Measurements from ENCODE around the gene PCDH8. TPM values are rescaled to one million over a fixed set of nuclear protein-coding genes. Genes with fewer than 3 reads are reported as not detected.

PCDH8 gene
- polyA plus RNA-seq, 1 experiment: not detected

GRCh38 chr13:52837850-52838249 lies 10.6 kb downstream of the PCDH8 start:
- POLR2A ChIA-PET: no interaction called here
- no peaks in the 10 kb centered on the region for H3K9me3 ChIP-seq (ENCODE audit: control insufficient read depth, insufficient read depth, low read length)
- TF ChIP-seq CTCF (IDR thresholded peaks at IDR 0.05; ENCODE audit: low read depth, low read length): no peak
- H3K27me3 ChIP-seq (ENCODE audit: control insufficient read depth, insufficient read depth, low read length): no peaks in the 10 kb centered on the region
- no peak overlapping the region for H3K27ac ChIP-seq (ENCODE audit: low read depth, low read length)
- H3K4me3 ChIP-seq (ENCODE audit: low read depth, low read length): no peak overlapping the region
- CTCF ChIA-PET: no interaction called here
- DNase-seq (ENCODE audit: low read depth, low spot score): no peak

DNA sequence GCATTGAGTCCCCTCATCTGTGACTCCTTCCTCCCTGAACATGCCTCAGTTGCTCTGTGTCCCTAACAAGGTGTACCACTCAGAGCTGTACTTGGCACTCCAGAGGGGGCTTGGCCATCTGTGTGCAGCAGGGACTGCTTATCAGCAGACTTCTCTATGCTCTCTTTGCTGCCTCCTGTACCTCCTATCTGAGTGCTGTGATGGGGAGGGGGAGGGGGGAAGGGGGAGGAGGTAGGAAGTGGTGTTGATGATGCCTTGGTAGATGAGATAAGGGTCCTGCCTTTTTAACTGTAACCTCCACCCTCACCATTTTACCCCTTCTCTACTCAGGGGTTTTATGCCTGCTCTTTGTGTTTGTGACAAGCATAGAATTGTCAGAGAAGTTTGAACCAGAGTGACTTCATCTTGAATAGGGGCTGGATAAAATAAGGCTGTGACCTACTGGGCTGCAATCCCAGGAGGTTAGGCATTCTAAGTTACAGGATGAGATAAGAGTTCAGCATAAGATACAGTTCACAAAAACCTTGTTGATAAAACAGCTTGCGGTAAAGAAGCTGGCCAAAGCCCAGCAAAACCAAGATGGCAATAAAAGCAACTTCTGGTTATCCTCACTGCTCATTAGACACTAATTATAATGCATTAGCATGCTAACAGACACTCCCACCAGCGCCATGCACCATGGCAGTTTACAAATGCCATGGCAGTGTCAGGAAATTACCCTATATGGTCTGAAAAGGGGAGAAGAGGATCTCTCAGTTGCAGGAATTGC lies 13.2 kb downstream of the PCDH8 start:
- no peak for DNase-seq (ENCODE audit: low read depth, low spot score)
- Histone ChIP-seq H3K4me3 (ENCODE audit: low read depth, low read length) (no peak overlapping the region), H3K27me3 (ENCODE audit: control insufficient read depth, insufficient read depth, low read length) (no peaks in the 10 kb centered on the region), H3K9me3 (ENCODE audit: control insufficient read depth, insufficient read depth, low read length) (no peaks in the 10 kb centered on the region), H3K27ac (ENCODE audit: low read depth, low read length) (no peak overlapping the region)
- ChIA-PET CTCF (no interaction called here), POLR2A (no interaction called here)
- no peak for TF ChIP-seq CTCF (IDR thresholded peaks at IDR 0.05; ENCODE audit: low read depth, low read length)

- CTCF ChIA-PET: no interaction called here
Measured at GRCh38 chr13:52833296-52833875, 15.1 kb downstream of the PCDH8 start.

DNA sequence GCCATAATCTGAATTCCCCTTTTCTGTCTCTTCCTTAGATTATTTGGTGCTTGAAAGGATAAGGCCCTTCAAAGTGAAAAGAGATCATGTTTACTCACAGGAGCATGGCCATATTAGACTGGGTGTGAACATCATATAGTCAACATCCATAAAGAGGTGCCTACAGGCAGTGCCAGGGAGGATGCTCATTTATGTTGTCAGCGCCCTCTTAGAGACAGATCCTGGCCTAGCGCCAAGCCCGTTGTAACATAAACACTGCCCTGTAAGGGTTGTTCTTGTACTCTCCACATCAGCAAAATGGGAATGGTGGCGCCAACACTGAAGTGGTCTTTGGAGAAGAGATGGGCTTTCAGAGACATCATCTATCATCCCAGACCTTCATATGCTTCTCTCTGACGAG lies 16.1 kb downstream of the PCDH8 start:
- no peak for DNase-seq (ENCODE audit: low read depth, low spot score)
- POLR2A ChIA-PET: no interaction called here
- CTCF ChIA-PET: no interaction called here
- H3K4me3 ChIP-seq (ENCODE audit: low read depth, low read length): no peak overlapping the region
- TF ChIP-seq CTCF (IDR thresholded peaks at IDR 0.05; ENCODE audit: low read depth, low read length): no peak
- H3K27me3 ChIP-seq (ENCODE audit: control insufficient read depth, insufficient read depth, low read length): no peaks in the 10 kb centered on the region
- H3K9me3 ChIP-seq (ENCODE audit: control insufficient read depth, insufficient read depth, low read length): no peaks in the 10 kb centered on the region
- H3K27ac ChIP-seq (ENCODE audit: low read depth, low read length): no peak overlapping the region

More at GRCh38 chr13:52833296-52833875, 15.1 kb downstream of the PCDH8 start:
- TF ChIP-seq CTCF (IDR thresholded peaks at IDR 0.05; ENCODE audit: low read depth, low read length): no peak
- no peak overlapping the region for H3K27ac ChIP-seq (ENCODE audit: low read depth, low read length)
- POLR2A ChIA-PET: no interaction called here
- H3K4me3 ChIP-seq (ENCODE audit: low read depth, low read length): no peak overlapping the region
- no peak for DNase-seq (ENCODE audit: low read depth, low spot score)
- H3K9me3 ChIP-seq (ENCODE audit: control insufficient read depth, insufficient read depth, low read length): no peaks in the 10 kb centered on the region
- H3K27me3 ChIP-seq (ENCODE audit: control insufficient read depth, insufficient read depth, low read length): no peaks in the 10 kb centered on the region

DNA sequence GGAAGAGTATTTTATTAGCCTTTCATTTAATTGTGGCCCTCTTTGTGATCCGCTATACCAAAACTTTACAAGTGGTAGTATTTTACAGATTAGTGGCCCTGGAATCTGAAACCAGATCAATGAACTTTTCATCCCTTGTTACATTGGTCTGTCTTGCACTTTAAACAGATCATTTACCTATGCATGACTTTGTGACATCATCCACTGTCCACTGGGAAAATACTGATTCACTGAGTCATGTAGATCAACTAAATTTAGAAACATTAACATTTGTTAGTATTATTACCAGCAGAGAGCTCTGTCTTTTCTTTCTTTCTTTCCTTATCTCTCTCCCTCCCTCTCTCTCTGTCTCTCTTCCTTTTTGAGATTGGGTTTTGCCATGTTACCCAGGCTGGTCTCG lies 17.5 kb downstream of the PCDH8 start:
- ChIA-PET CTCF (no interaction called here), POLR2A (no interaction called here)
- H3K4me3 ChIP-seq (ENCODE audit: low read depth, low read length): no peak overlapping the region
- no peaks in the 10 kb centered on the region for H3K27me3 ChIP-seq (ENCODE audit: control insufficient read depth, insufficient read depth, low read length)
- TF ChIP-seq CTCF (IDR thresholded peaks at IDR 0.05; ENCODE audit: low read depth, low read length): no peak
- no peak for DNase-seq (ENCODE audit: low read depth, low spot score)
- H3K27ac ChIP-seq (ENCODE audit: low read depth, low read length): no peak overlapping the region
- H3K9me3 ChIP-seq (ENCODE audit: control insufficient read depth, insufficient read depth, low read length): peaks cover 6% of the 10 kb centered on the region; the same call in 1 of the 2 replicates
